OCI-LY3 (cell line): ENCODE measurements around the gene RBM42.

Source experiments
- H2AFZ ChIP-seq: fragments of 200-600, 300-600 bp; shearing (Covaris generic); 2 replicates; pipeline ENCODE4 v1.6.0; 2014; ENCODE audit warnings: antibody characterized with exemption, low read depth, low read length
- H3K27ac ChIP-seq: fragments of 200-600, 300-600 bp; sonication (generic); 2 replicates; pipeline ENCODE4 v1.5.1; 2014; ENCODE audit warnings: mild to moderate bottlenecking, low read length, moderate library complexity, mixed read lengths
- H3K27me3 ChIP-seq: fragments of 200-600, 300-600 bp; sonication (generic); 2 replicates; pipeline ENCODE4 v1.6.1; 2014; ENCODE audit warnings: low read depth, low read length, mixed read lengths
- H3K36me3 ChIP-seq: fragments of 200-600, 300-600 bp; sonication (generic); replicated peaks from 2 replicates; pipeline ENCODE3; 2014; ENCODE audit warnings: low read depth, low read length, mixed read lengths
- H3K4me1 ChIP-seq: fragments of 300-600, 200-600 bp; sonication (generic); 2 replicates; pipeline ENCODE4 v1.6.1; 2014; ENCODE audit warnings: low read length, mixed read lengths
- H3K4me2 ChIP-seq: fragments of 200-600, 300-600 bp; sonication (generic); 2 replicates; pipeline ENCODE4 v1.6.1; 2014; ENCODE audit warnings: low read length, mixed read lengths
- H3K4me3 ChIP-seq: fragments of 300-600, 200-600 bp; sonication (generic); 2 replicates; pipeline ENCODE4 v1.5.1; 2014; ENCODE audit warnings: antibody characterized with exemption, mild to moderate bottlenecking, low read length, moderate library complexity
- H3K79me2 ChIP-seq: fragments of 300-600, 200-600 bp; shearing (Covaris generic); 2 replicates; pipeline ENCODE4 v1.6.1; 2014; ENCODE audit warnings: mild to moderate bottlenecking, low read length, mixed read lengths
- H3K9ac ChIP-seq: fragments of 300-600, 200-600 bp; shearing (Covaris generic); 2 replicates; pipeline ENCODE4 v1.6.0; 2014; ENCODE audit warnings: mild to moderate bottlenecking, low read length, moderate library complexity
- H3K9me3 ChIP-seq: fragments of 200-600, 300-600 bp; shearing (Covaris generic); 2 replicates; pipeline ENCODE4 v1.6.1; 2014; ENCODE audit warnings: low read length, mixed read lengths; ENCODE audit not compliant: insufficient read depth
- H4K20me1 ChIP-seq: fragments of 200-600, 300-600 bp; sonication (generic); 2 replicates; pipeline ENCODE4 v1.6.1; 2016; ENCODE audit warnings: low read length, mixed read lengths; ENCODE audit not compliant: insufficient read depth
- CTCF ChIP-seq: fragments of 200-600, 300-600 bp; sonication (generic); IDR thresholded peaks from 2 replicates; pipeline ENCODE4 v1.5.1; 2014; ENCODE audit warnings: antibody characterized with exemption, low read length, low read depth
- EZH2phosphoT487 ChIP-seq: fragments of 200-600 bp; shearing (Covaris generic); IDR thresholded peaks from 2 replicates; pipeline ENCODE4 v1.6.1; 2018; ENCODE audit warnings: antibody characterized with exemption, mixed run types, low read depth

The RBM42 gene

DNA sequence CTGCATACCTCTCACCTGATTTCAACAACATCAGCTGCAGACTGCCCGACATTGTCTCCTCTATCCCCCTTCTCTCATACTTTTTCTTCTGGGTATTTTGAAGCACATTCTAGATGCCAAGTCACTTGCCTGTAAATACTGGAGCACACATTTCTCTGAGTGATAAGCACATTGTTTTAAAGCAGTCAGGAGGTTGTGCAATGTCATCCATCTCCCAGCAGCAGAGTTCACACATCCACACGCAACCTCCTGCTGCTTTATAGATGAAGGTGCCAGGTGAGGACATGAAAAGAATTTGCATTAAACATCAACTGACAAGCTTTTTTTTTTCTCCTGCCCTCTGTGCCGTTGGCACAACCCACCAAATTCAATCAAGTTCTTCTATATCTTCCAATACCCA is 43.0 kb downstream of the RBM42 start:
- TF ChIP-seq CTCF (no peak), EZH2phosphoT487 (no peak)
- Histone ChIP-seq H3K4me2 (no peak overlapping the region), H3K27me3 (peaks cover 18% of the 10 kb centered on the region)

GRCh38 chr19:35673121-35673804 is 44.4 kb downstream of the RBM42 start:
- Histone ChIP-seq H2AFZ (peak overlapping the region; percentile 95), H3K9ac (peak overlapping the region; percentile 55), H3K9me3 (no peaks in the 10 kb centered on the region), H3K36me3 (no peaks in the 10 kb centered on the region), H3K4me1 (no peaks in the 10 kb centered on the region), H3K27me3 (peaks cover 18% of the 10 kb centered on the region), H4K20me1 (no peaks in the 10 kb centered on the region), H3K4me3 (peak overlapping the region; percentile 83), H3K4me2 (peak overlapping the region; percentile 83), H3K27ac (no peak overlapping the region), H3K79me2 (no peaks in the 10 kb centered on the region)
- TF ChIP-seq EZH2phosphoT487 (no peak), CTCF (no peak)

More for the DNA sequence above, 43.0 kb downstream of the RBM42 start:
- Histone ChIP-seq H3K27ac (no peak overlapping the region), H3K9ac (no peak overlapping the region), H3K4me1 (no peaks in the 10 kb centered on the region), H3K9me3 (no peaks in the 10 kb centered on the region), H4K20me1 (no peaks in the 10 kb centered on the region), H3K79me2 (no peaks in the 10 kb centered on the region), H2AFZ (no peak overlapping the region), H3K36me3 (no peaks in the 10 kb centered on the region), H3K4me3 (no peak overlapping the region)

GRCh38 chr19:35675589-35676140 is 46.8 kb downstream of the RBM42 start:
- H2AFZ ChIP-seq = no peak overlapping the region
- H3K9me3 ChIP-seq = no peaks in the 10 kb centered on the region
- H3K4me1 ChIP-seq = no peaks in the 10 kb centered on the region
- H3K79me2 ChIP-seq = no peaks in the 10 kb centered on the region
- H3K27ac ChIP-seq = no peak overlapping the region
- no peak overlapping the region for H3K4me2 ChIP-seq
- no peak overlapping the region for H3K9ac ChIP-seq
- no peaks in the 10 kb centered on the region for H3K36me3 ChIP-seq
- H3K4me3 ChIP-seq = no peak overlapping the region
- no peak for TF ChIP-seq CTCF
- peaks cover 6% of the 10 kb centered on the region; the same call in 1 of the 2 replicates for H3K27me3 ChIP-seq
- no peaks in the 10 kb centered on the region for H4K20me1 ChIP-seq
